ENCODE results near the gene LY9.

LY9 gene

GRCh38 chr1:160755911-160756848 is 39.8 kb upstream of the LY9 start:
- TF ChIP-seq POLR2A (IDR thresholded peaks at IDR 0.05; ENCODE audit: extremely low read depth, insufficient read length) (no peak), MAX (IDR thresholded peaks at IDR 0.05; ENCODE audit: low read depth, low read length) (no peak), MYC (IDR thresholded peaks at IDR 0.05; ENCODE audit: low read depth, low read length) (no peak), CTCF (IDR thresholded peaks at IDR 0.05; ENCODE audit: low read depth, low read length) (no peak)
- no peak overlapping the region for H3K4me3 ChIP-seq (ENCODE audit: low read depth, low read length)
- no peak for DNase-seq (ENCODE audit: low read depth)

- no peak for DNase-seq (ENCODE audit: low read depth)
- TF ChIP-seq POLR2A (IDR thresholded peaks at IDR 0.05; ENCODE audit: extremely low read depth, insufficient read length) (no peak), MYC (IDR thresholded peaks at IDR 0.05; ENCODE audit: low read depth, low read length) (no peak), CTCF (IDR thresholded peaks at IDR 0.05; ENCODE audit: low read depth, low read length) (no peak), MAX (IDR thresholded peaks at IDR 0.05; ENCODE audit: low read depth, low read length) (no peak)
- H3K4me3 ChIP-seq (ENCODE audit: low read depth, low read length): no peak overlapping the region
Measured at GRCh38 chr1:160756849-160757201, 39.1 kb upstream of the LY9 start.

- DNase-seq (ENCODE audit: low read depth): no peak
- no peak overlapping the region for H3K4me3 ChIP-seq (ENCODE audit: low read depth, low read length)
Measured at GRCh38 chr1:160758521-160758920, 37.5 kb upstream of the LY9 start.

GRCh38 chr1:160759740-160760139 is 36.2 kb upstream of the LY9 start:
- no peak for DNase-seq (ENCODE audit: low read depth)
- no peak for TF ChIP-seq MYC (IDR thresholded peaks at IDR 0.05; ENCODE audit: low read depth, low read length)
- no peak for TF ChIP-seq POLR2A (IDR thresholded peaks at IDR 0.05; ENCODE audit: extremely low read depth, insufficient read length)
- TF ChIP-seq CTCF (IDR thresholded peaks at IDR 0.05; ENCODE audit: low read depth, low read length): no peak
- no peak for TF ChIP-seq MAX (IDR thresholded peaks at IDR 0.05; ENCODE audit: low read depth, low read length)
- no peak overlapping the region for H3K4me3 ChIP-seq (ENCODE audit: low read depth, low read length)

More at GRCh38 chr1:160758521-160758920, 37.5 kb upstream of the LY9 start:
- TF ChIP-seq MYC (IDR thresholded peaks at IDR 0.05; ENCODE audit: low read depth, low read length) (no peak), CTCF (IDR thresholded peaks at IDR 0.05; ENCODE audit: low read depth, low read length) (no peak), MAX (IDR thresholded peaks at IDR 0.05; ENCODE audit: low read depth, low read length) (no peak), POLR2A (IDR thresholded peaks at IDR 0.05; ENCODE audit: extremely low read depth, insufficient read length) (no peak)

- DNase-seq (ENCODE audit: low read depth): no peak
- TF ChIP-seq MYC (IDR thresholded peaks at IDR 0.05; ENCODE audit: low read depth, low read length) (no peak), MAX (IDR thresholded peaks at IDR 0.05; ENCODE audit: low read depth, low read length) (no peak), POLR2A (IDR thresholded peaks at IDR 0.05; ENCODE audit: extremely low read depth, insufficient read length) (no peak), CTCF (IDR thresholded peaks at IDR 0.05; ENCODE audit: low read depth, low read length) (no peak)
- no peak overlapping the region for H3K4me3 ChIP-seq (ENCODE audit: low read depth, low read length)
Measured at GRCh38 chr1:160761046-160761445, 34.9 kb upstream of the LY9 start.

Data from NB4 (cell line).